VCaP (cell line): Measurements from ENCODE around the gene JADE2.

Experiments
- H3K27ac ChIP-seq: fragments of 450-650 bp; 2 replicates; pipeline ENCODE4 v1.5.1; 2017
- TF ChIP-seq, protein P1 (sequence below): fragments of 450-650 bp; conservative IDR thresholded peaks from 2 replicates; pipeline ENCODE4 v1.5.1; 2017; ENCODE audit warnings: mild to moderate bottlenecking, moderate library complexity

The JADE2 gene

DNA sequence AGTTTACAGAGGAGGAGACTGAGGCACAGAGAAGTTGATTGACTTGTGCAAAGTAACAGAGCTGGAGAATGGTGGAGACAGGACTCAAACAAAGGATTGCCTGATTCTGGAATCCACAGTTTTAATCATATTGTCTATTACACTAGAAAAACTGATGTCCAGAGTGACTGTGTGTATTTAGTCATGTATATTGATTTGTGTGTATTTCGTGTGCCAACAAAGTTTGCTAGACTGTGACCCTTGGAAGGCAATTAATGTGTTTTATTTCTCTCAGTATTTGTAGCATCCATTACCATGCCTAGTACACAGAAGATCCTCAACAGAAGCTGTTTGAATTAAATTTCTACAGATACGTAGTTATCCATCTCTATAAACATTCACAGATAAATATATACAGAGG, 5.5 kb upstream of the JADE2 start:
- TF ChIP-seq, protein P1, sequence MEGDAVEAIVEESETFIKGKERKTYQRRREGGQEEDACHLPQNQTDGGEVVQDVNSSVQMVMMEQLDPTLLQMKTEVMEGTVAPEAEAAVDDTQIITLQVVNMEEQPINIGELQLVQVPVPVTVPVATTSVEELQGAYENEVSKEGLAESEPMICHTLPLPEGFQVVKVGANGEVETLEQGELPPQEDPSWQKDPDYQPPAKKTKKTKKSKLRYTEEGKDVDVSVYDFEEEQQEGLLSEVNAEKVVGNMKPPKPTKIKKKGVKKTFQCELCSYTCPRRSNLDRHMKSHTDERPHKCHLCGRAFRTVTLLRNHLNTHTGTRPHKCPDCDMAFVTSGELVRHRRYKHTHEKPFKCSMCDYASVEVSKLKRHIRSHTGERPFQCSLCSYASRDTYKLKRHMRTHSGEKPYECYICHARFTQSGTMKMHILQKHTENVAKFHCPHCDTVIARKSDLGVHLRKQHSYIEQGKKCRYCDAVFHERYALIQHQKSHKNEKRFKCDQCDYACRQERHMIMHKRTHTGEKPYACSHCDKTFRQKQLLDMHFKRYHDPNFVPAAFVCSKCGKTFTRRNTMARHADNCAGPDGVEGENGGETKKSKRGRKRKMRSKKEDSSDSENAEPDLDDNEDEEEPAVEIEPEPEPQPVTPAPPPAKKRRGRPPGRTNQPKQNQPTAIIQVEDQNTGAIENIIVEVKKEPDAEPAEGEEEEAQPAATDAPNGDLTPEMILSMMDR: no peak
- no peak overlapping the region for H3K27ac ChIP-seq

DNA sequence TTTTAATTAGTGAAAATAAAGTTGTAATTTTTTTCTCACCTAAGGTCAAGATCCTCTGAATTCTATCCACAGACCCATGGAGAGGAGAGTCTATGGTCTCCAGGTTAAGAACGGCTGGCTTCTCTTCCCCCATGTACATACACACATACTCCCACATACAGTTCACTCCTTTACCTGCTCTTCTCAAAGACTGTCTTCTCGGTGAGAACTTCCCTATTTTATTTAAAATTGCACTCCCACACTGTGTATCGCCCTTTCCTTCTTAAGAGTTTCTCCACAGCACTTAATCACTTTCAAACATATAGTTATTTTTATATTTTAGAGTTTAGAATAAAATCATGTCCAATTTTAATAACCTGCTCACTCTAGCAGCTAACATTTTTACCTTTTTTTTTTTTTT, 3.6 kb upstream of the JADE2 start:
- TF ChIP-seq, protein P1: no peak
- H3K27ac ChIP-seq: no peak overlapping the region

DNA sequence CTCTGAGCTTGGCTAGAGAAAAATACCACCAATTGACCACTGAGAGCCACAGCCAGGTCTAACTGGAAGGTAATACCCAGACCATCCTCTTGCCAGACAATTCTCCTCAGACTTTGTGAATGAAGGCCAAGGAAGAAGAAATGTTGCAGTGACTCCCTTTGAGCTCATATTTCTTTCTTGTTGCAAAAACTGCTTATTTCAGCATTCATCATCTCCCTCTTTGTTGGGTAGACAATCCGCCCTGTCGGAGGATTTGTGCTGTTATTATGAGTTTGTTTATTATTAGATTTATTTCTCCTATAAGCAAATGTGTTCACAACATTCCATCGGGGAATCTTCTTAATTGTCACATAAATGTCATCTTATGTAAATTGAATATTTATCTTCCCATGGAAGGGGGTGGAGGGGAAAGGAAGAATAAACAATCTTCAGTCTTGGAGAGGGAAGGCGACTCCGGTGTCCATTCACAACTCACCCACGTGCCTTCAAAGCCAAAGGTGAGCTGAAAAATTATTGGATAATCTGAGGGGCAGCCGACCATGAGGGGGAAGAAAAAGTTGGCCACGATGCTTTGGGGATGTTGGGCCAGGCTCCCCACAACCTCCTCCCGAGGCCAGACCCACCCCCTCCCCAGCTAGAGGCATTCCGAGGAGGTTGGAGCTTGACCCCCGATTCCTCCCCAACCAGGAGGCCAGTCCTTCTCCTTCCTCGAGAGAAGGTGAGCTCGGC, 1.8 kb upstream of the JADE2 start:
- TF ChIP-seq, protein P1: no peak
- peak overlapping the region; percentile 97 for H3K27ac ChIP-seq

DNA sequence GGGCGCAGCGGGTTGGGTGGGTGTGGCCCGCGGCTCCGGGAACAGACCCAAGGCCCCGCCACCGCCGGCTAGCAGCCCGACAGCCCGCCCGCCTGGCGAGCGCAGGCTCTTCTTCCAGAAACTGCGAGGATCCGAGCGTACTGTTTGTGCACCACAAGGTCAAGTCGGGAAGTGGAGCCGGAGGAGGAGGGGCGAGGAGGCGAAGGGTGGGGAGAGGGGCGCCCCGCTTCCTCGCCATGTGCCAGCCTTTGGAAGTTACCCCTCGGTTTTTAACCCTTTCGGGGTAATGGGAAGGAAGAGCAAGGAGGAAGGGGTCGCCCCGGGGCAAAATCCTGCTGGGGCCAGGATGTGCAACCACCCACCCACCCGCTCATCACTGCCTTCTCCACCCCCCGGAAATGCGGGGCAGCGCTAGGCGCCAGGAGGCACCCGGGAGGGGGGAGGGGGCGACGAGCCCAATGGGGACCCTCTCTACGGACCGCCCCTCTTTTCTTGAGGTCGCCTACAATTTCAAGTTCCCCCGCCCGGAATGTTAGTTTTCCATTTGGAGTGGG, 1.1 kb upstream of the JADE2 start:
- peak overlapping the region; percentile 97 for H3K27ac ChIP-seq
- TF ChIP-seq, protein P1: no peak

DNA sequence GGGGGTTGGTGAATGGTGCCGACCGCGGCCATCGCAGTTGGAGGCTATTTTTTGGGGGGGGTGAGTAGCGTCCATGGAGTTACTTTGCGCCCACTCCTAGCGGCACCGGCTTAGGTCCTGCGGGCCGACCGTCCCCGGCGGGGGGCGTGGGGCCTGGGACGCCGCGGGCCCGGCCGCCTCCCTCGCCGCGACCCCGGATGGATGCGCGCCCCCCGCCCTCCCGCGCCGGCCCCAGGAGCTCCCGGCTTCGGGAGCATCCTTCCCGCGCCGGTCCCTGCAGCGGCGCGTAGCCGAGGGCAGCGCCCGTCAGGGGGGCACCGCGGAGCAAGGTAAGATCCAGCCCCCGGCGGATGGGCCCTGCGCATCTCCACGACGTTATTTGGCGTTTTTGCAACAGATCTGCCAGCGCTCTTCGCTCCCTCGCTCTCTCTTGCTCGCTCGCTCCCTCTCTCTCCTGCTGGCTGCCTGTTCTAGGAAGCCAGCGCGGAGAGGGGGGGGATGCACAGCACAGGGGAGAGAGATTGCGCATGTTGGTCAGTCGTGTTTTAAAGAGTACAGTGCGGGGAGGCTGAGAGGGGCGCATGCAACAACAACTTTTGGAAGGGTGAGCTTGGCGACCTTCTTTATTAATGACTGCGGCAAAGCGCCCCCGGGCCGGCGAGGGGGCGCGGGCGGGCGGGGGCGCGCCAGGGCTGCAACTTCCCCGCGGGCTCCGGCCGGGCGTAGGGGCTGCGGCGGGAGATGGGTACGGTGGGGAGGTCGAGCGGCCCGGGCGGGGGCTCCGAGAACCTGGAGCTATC, 413 bp downstream of the JADE2 start:
- TF ChIP-seq, protein P1: no peak
- peak overlapping the region; percentile 97 for H3K27ac ChIP-seq

DNA sequence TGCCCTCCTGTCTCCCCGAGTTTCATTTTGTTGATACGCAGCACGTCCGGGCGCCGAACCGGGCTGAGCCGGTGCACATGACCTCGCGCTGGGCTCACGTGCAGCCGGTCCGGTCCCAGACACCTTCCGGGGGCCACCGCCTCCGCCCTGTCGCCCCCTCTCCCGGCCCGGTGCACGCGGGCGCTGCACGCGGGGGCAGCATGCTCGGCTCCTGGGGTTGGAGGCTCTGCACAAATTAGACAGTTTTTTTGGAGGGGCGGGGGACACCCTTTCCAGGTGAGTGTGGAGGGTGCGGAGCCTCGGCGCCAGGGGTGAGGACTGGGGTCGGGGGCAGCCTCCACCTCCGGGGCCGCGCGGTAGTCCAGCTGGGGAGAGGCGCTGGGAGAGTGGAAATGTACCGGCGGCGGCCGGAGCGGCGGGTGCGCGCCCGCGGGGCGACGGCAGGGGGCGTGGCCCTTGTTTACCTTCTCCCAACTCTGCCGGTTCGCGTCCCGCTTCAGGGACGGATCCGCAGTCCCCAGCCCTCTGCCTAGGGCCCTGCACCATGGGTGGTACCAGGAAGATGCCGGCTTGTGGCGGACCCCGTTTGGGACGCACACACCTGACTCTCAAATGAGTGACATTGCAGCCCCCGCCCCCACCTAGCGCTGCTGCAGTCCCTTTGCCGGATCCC, 1.1 kb downstream of the JADE2 start:
- H3K27ac ChIP-seq: peak overlapping the region; percentile 97
- TF ChIP-seq, protein P1: peak; percentile 13
